Cardiac fibroblast (primary cell): ENCODE measurements around the gene NDUFV1.

Experiments
- DNase-seq, 2 donors: peaks; one replicate each; pipeline versions ENCODE4 v3.0.0 to v3.0.0-alpha.2; 2010; ENCODE audit warnings: low read depth in 2 of 2
- H3K4me3 ChIP-seq, 2 donors: replicated peaks in 1 of 2; 1 replicate in 1 of 2; 2 replicates in 1 of 2; pipeline ENCODE4 v1.5.1; 2011; ENCODE audit warnings: low read depth in 2 of 2, low read length in 2 of 2, mild to moderate bottlenecking in 2 of 2, moderate library complexity in 1 of 2
- CTCF ChIP-seq: IDR thresholded peaks from one replicate; pipeline ENCODE4 v1.5.1; 2011; ENCODE audit warnings: low read depth, mild to moderate bottlenecking, low read length, inconsistent platforms

NDUFV1 gene

GRCh38 chr11:67630943-67631331 lies 24.2 kb downstream of the NDUFV1 start:
- no peak for TF ChIP-seq CTCF
- no peak for DNase-seq
- peak overlapping the region; percentile 70 to 71 for H3K4me3 ChIP-seq

- DNase-seq: no peak
- no peak overlapping the region for H3K4me3 ChIP-seq
- no peak for TF ChIP-seq CTCF
Measured at GRCh38 chr11:67631411-67631810, 24.7 kb downstream of the NDUFV1 start.

GRCh38 chr11:67631853-67632174 lies 25.1 kb downstream of the NDUFV1 start:
- no peak overlapping the region for H3K4me3 ChIP-seq
- TF ChIP-seq CTCF: no peak
- DNase-seq: no peak

GRCh38 chr11:67632175-67632981 lies 25.6 kb downstream of the NDUFV1 start:
- H3K4me3 ChIP-seq: no peak overlapping the region
- no peak for TF ChIP-seq CTCF
- no peak for DNase-seq

- no peak overlapping the region for H3K4me3 ChIP-seq
- DNase-seq: no peak
- no peak for TF ChIP-seq CTCF
Measured at GRCh38 chr11:67632982-67633755, 26.4 kb downstream of the NDUFV1 start.

- DNase-seq: no peak
- no peak for TF ChIP-seq CTCF
- no peak overlapping the region for H3K4me3 ChIP-seq
Measured at GRCh38 chr11:67633758-67634365, 27.1 kb downstream of the NDUFV1 start.
